GM12864 (cell line): ENCODE measurements around the gene ESCO1.

ENCODE experiments used
- DNase-seq: peaks from one replicate; pipeline ENCODE4 v3.0.0-alpha.2; 2011; ENCODE audit warnings: low read depth
- H3K4me3 ChIP-seq: 2 replicates; pipeline ENCODE4 v1.5.1; 2011; ENCODE audit warnings: mild to moderate bottlenecking, low read depth, low read length, control low read depth
- TF ChIP-seq, protein P1 (sequence below): IDR thresholded peaks from 2 replicates; pipeline ENCODE4 v1.5.1; 2011; ENCODE audit warnings: low read depth, mild to moderate bottlenecking, moderate library complexity, low read length, control low read depth, inconsistent platforms; ENCODE audit errors: missing control alignments

ESCO1 gene

DNA sequence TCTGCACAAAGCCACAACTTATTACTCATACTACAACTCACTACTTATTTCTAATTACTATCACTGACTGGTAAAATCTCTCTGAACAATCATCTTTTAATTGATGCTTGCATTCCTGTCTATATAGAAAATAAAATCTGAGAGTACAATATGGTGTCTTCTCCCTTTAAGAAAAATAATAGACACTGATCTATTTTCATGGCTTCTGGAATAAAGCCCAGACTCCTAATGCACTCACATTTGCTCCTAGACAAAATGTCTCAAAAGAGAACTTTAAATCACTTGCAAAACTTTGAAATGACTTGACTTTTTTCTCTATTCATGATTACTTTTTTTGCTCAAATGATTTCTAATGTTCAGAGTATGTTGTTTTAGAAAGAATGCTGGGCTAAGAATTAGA is 28.7 kb downstream of the ESCO1 start:
- TF ChIP-seq, protein P1, sequence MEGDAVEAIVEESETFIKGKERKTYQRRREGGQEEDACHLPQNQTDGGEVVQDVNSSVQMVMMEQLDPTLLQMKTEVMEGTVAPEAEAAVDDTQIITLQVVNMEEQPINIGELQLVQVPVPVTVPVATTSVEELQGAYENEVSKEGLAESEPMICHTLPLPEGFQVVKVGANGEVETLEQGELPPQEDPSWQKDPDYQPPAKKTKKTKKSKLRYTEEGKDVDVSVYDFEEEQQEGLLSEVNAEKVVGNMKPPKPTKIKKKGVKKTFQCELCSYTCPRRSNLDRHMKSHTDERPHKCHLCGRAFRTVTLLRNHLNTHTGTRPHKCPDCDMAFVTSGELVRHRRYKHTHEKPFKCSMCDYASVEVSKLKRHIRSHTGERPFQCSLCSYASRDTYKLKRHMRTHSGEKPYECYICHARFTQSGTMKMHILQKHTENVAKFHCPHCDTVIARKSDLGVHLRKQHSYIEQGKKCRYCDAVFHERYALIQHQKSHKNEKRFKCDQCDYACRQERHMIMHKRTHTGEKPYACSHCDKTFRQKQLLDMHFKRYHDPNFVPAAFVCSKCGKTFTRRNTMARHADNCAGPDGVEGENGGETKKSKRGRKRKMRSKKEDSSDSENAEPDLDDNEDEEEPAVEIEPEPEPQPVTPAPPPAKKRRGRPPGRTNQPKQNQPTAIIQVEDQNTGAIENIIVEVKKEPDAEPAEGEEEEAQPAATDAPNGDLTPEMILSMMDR: no peak
- no peak overlapping the region for H3K4me3 ChIP-seq
- no peak for DNase-seq

DNA sequence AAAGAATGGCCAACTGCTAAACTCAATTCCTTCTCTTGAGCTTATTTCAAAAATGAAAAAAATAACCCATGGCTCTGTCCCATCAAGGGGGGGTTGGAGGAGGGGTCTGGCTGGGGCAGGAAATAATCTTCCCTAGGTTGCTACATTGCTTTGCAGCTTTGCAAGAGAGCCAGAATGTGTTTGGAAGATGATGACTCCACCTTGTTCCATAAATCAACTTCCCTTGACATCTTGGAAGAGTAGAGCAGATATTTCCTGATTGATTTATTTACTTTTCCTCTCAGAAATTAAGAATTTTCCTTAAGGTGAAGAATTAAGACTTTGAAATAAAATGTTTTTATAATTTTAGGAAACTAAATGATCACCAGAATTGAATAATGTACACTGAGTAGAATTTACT is 41.3 kb downstream of the ESCO1 start:
- DNase-seq: no peak
- TF ChIP-seq, protein P1: no peak
- H3K4me3 ChIP-seq: no peak overlapping the region

DNA sequence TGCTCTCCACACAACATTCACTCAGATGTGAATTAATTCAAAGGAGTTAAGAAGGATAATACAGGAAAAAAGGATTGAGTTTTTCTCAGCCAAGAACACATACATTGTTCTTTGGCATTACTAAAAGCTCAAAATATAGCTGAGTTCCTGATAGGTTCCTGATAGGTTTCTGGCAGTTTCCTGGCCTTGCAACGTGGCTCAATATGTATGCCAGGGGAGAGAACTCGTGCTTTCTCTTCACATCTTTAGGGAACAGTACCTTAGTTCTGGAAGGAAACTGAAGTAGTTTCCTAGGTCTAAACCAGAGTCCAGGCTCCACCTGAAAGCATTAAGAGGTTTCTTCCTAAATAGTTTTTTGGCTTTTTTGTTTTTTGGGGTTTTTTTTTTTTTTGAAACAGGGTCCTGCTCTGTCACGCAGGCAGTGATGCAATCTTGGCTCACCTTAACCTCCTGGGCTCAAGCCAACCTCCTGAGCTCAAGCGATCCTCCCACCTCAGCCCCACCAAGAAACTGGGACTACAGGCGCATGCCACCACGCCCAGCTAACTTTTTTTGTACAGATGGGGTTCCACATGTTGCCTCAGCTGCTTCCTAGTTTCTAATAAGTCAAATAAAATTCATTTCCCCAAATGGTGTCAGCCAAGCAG is 42.8 kb downstream of the ESCO1 start:
- TF ChIP-seq, protein P1: no peak
- H3K4me3 ChIP-seq: no peak overlapping the region
- DNase-seq: no peak

DNA sequence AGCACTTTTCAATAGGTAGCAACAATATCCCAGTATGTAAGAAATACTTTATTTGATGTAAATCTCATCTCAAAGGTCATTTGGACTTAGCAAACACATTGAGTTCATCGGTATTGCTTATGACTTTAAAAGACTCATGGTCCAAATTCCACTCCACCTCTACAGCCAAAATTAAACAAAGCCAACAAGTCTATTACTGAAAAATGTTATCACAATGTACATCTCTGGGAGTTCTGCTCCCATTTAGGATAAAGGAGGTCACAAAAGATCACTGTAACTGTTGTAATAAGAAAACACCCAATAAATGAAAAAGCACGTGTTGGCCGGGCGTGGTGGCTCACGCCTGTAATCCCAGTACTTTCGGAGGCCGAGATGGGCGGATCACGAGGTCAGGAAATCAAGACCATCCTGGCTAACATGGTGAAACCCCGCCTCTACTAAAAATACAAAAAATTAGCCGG is 50.0 kb downstream of the ESCO1 start:
- H3K4me3 ChIP-seq: no peak overlapping the region
- TF ChIP-seq, protein P1: no peak
- DNase-seq: no peak

DNA sequence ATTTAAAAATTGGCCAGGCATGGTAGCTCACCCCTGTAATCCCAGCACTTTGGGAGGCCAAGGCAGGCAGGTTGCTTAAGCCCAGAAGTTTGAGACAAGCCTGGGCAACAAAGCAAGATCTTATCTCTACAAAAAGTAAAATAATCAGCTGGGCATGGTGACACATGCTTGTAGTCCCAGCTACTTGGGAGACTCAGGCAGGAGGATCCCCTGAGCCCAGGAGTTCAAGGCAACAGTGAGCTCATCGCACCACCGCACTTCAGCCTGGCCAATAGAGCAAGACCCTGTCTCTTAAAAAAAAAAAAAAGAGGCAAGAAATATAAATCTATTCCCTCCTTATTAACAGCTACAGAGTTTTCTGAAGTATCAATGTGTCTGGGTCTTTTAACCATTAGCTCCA is 51.9 kb downstream of the ESCO1 start:
- DNase-seq: no peak
- no peak overlapping the region for H3K4me3 ChIP-seq
- TF ChIP-seq, protein P1: no peak

DNA sequence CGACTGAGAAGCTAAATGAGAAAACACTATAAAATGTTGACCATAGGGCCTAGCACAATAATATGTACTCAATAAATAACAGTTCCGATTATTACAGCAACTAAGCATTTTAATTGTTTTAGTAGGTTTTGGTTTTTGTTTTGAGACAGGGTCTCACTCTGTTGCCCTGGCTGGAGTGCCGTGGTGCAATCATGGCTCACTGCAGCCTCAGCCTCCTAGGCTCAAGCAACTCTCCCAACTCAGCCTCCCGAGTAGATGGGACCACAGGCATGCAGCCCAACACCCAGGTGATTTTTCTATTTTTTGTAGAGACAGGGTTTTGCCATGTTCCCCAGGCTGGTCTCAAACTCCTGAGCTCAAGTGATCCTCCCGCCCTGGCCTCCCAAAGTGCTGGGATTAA is 54.1 kb downstream of the ESCO1 start:
- DNase-seq: no peak
- TF ChIP-seq, protein P1: no peak
- H3K4me3 ChIP-seq: no peak overlapping the region

DNA sequence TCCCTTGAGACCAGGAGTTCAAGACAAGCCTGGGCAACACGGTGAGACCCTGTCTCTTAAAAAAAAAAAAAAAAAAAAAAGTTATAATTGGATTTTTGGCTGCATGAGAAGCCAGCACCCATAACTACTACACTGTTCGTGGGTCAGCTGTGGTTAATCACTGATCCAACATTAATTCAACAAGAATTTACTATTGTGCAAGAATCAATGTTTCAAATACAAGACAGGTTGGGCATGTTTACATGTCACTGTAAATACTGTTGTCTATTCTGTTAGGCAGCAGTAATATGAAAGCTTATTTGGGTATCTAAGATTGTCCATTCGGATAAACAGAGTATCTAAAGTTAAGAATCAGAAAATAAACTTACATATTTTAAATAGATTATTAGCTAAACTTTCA is 62.3 kb downstream of the ESCO1 start:
- no peak for DNase-seq

More for the DNA sequence above, 62.3 kb downstream of the ESCO1 start:
- no peak overlapping the region for H3K4me3 ChIP-seq
- TF ChIP-seq, protein P1: no peak
